OCI-LY3 (cell line): ENCODE results near the gene NLRP3.

Experiments
- H2AFZ ChIP-seq: fragments of 200-600, 300-600 bp; shearing (Covaris generic); 2 replicates; pipeline ENCODE4 v1.6.0; 2014; ENCODE audit warnings: antibody characterized with exemption, low read depth, low read length
- H3K27ac ChIP-seq: fragments of 200-600, 300-600 bp; sonication (generic); 2 replicates; pipeline ENCODE4 v1.5.1; 2014; ENCODE audit warnings: mild to moderate bottlenecking, low read length, moderate library complexity, mixed read lengths
- H3K27me3 ChIP-seq: fragments of 200-600, 300-600 bp; sonication (generic); 2 replicates; pipeline ENCODE4 v1.6.1; 2014; ENCODE audit warnings: low read depth, low read length, mixed read lengths
- H3K36me3 ChIP-seq: fragments of 200-600, 300-600 bp; sonication (generic); replicated peaks from 2 replicates; pipeline ENCODE3; 2014; ENCODE audit warnings: low read depth, low read length, mixed read lengths
- H3K4me1 ChIP-seq: fragments of 300-600, 200-600 bp; sonication (generic); 2 replicates; pipeline ENCODE4 v1.6.1; 2014; ENCODE audit warnings: low read length, mixed read lengths
- H3K4me2 ChIP-seq: fragments of 200-600, 300-600 bp; sonication (generic); 2 replicates; pipeline ENCODE4 v1.6.1; 2014; ENCODE audit warnings: low read length, mixed read lengths
- H3K4me3 ChIP-seq: fragments of 300-600, 200-600 bp; sonication (generic); 2 replicates; pipeline ENCODE4 v1.5.1; 2014; ENCODE audit warnings: antibody characterized with exemption, mild to moderate bottlenecking, low read length, moderate library complexity
- H3K79me2 ChIP-seq: fragments of 300-600, 200-600 bp; shearing (Covaris generic); 2 replicates; pipeline ENCODE4 v1.6.1; 2014; ENCODE audit warnings: mild to moderate bottlenecking, low read length, mixed read lengths
- H3K9ac ChIP-seq: fragments of 300-600, 200-600 bp; shearing (Covaris generic); 2 replicates; pipeline ENCODE4 v1.6.0; 2014; ENCODE audit warnings: mild to moderate bottlenecking, low read length, moderate library complexity
- H3K9me3 ChIP-seq: fragments of 200-600, 300-600 bp; shearing (Covaris generic); 2 replicates; pipeline ENCODE4 v1.6.1; 2014; ENCODE audit warnings: low read length, mixed read lengths; ENCODE audit not compliant: insufficient read depth
- H4K20me1 ChIP-seq: fragments of 200-600, 300-600 bp; sonication (generic); 2 replicates; pipeline ENCODE4 v1.6.1; 2016; ENCODE audit warnings: low read length, mixed read lengths; ENCODE audit not compliant: insufficient read depth
- CTCF ChIP-seq: fragments of 200-600, 300-600 bp; sonication (generic); IDR thresholded peaks from 2 replicates; pipeline ENCODE4 v1.5.1; 2014; ENCODE audit warnings: antibody characterized with exemption, low read length, low read depth
- EZH2phosphoT487 ChIP-seq: fragments of 200-600 bp; shearing (Covaris generic); IDR thresholded peaks from 2 replicates; pipeline ENCODE4 v1.6.1; 2018; ENCODE audit warnings: antibody characterized with exemption, mixed run types, low read depth

NLRP3 gene

GRCh38 chr1:247494767-247495166 is 78.8 kb downstream of the NLRP3 start:
- no peak overlapping the region for H3K4me3 ChIP-seq
- no peaks in the 10 kb centered on the region for H3K79me2 ChIP-seq
- no peaks in the 10 kb centered on the region for H3K9me3 ChIP-seq
- H2AFZ ChIP-seq: peak overlapping the region; percentile 33; the same call in 1 of the 2 replicates
- H3K27ac ChIP-seq: no peak overlapping the region
- no peaks in the 10 kb centered on the region for H3K36me3 ChIP-seq
- peaks cover 25% of the 10 kb centered on the region for H3K4me1 ChIP-seq
- H4K20me1 ChIP-seq: no peaks in the 10 kb centered on the region
- no peak for TF ChIP-seq CTCF
- H3K27me3 ChIP-seq: peaks cover 23% of the 10 kb centered on the region
- no peak overlapping the region; the same call in 1 of the 2 replicates for H3K9ac ChIP-seq
- peak overlapping the region; percentile 62 for H3K4me2 ChIP-seq

DNA sequence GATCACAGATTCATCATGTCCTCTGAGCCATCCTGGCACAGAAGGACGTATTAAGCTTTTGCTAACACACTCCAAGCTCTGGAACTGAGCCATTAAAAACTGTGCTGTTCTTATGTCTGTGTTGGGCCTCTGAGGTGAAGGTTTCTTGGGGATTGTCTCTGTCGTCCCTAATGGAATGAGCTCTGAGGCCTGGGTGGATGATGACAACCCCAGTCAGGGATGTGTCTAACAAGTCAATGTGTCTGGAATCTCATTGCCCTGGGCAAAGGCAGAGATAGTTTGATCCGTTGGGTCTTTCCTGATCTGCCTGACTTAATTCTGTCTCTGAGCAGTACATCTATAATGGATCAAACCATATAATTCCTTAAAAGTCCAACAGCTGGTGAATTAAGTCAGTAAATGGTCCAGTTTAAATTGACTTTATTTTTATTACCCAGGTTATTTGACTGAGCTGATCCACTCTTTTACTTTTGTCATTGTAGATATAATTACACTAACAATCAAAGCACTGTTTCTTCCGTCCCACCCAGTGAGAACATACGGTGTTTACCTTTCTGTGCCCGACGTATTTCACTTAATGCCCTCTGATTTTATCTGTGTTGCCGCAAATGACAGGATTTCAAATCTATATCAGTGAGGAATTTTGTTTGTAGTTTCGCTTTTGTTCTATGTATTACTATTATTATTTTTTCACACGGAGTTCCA is 80.8 kb downstream of the NLRP3 start:
- H3K9ac ChIP-seq: no peak overlapping the region
- H3K27ac ChIP-seq: no peak overlapping the region
- H3K36me3 ChIP-seq: no peaks in the 10 kb centered on the region
- H2AFZ ChIP-seq: no peak overlapping the region
- H3K79me2 ChIP-seq: no peaks in the 10 kb centered on the region
- peaks cover 25% of the 10 kb centered on the region for H3K4me1 ChIP-seq
- no peak overlapping the region for H3K4me3 ChIP-seq
- H4K20me1 ChIP-seq: no peaks in the 10 kb centered on the region
- no peak overlapping the region for H3K4me2 ChIP-seq
- no peak for TF ChIP-seq CTCF
- TF ChIP-seq EZH2phosphoT487: no peak
- no peaks in the 10 kb centered on the region for H3K9me3 ChIP-seq
- H3K27me3 ChIP-seq: peaks cover 10% of the 10 kb centered on the region; the same call in 1 of the 2 replicates
